ENCODE data around the gene AOC3. TPM values are rescaled to one million over a fixed set of nuclear protein-coding genes. Genes with fewer than 3 reads are reported as not detected.
"Not testable (repeated sequence)": the region's sequence is repeated elsewhere in the genome, so short reads cannot be mapped to it uniquely, and the experiment has no call there.

The AOC3 gene
- total and polyA plus RNA-seq, 7 donors: 3.5 to 227 (median 58.1) TPM

- peak overlapping the region; percentile 53 to 70 (median 60) for H3K4me3 ChIP-seq
- peaks cover 0 to 66% (median 56%) of the 10 kb centered on the region in 4 donors for H3K4me1 ChIP-seq
- DNase-seq: peak; percentile 53
Measured at GRCh38 chr17:42853968-42854790, 3.2 kb downstream of the AOC3 start.

GRCh38 chr17:42855048-42855596 is 4.1 kb downstream of the AOC3 start:
- no peaks in the 10 kb centered on the region for H3K9me3 ChIP-seq
- H3K4me3 ChIP-seq: peak overlapping the region in 3 of 4 donors; percentile 57 to 70 (median 64)
- TF ChIP-seq POLR2A (IDR thresholded peaks at IDR 0.05) (no peak), POLR2AphosphoS5 (IDR thresholded peaks at IDR 0.05) (no peak), EP300 (IDR thresholded peaks at IDR 0.05) (no peak), CTCF (IDR thresholded peaks at IDR 0.05) (no peak)
- DNase-seq: peak; percentile 52
- intact Hi-C loops (cut with DNase I): no loop called here
- H3K27ac ChIP-seq: peak overlapping the region; percentile 82 to 94 (median 90)
- H3K4me1 ChIP-seq: peaks cover 0 to 57% (median 46%) of the 10 kb centered on the region in 4 donors
- peaks cover 0 to 39% (median 6%) of the 10 kb centered on the region in 4 donors for H3K36me3 ChIP-seq
- no peaks in the 10 kb centered on the region for H3K27me3 ChIP-seq
- WGBS, 2 donors: 82 to 83% methylated on average over 8 of the region's 8 CpGs

More at GRCh38 chr17:42853968-42854790, 3.2 kb downstream of the AOC3 start:
- Histone ChIP-seq H3K27ac (peak overlapping the region; percentile 82 to 94 (median 90)), H3K36me3 (peaks cover 0 to 39% (median 6%) of the 10 kb centered on the region in 4 donors), H3K27me3 (no peaks in the 10 kb centered on the region), H3K9me3 (no peaks in the 10 kb centered on the region)
- TF ChIP-seq CTCF (IDR thresholded peaks at IDR 0.05) (no peak), POLR2A (IDR thresholded peaks at IDR 0.05) (no peak), EP300 (IDR thresholded peaks at IDR 0.05) (no peak), POLR2AphosphoS5 (IDR thresholded peaks at IDR 0.05) (no peak)
- intact Hi-C loops (cut with DNase I): no loop called here
- 83 to 86% methylated on average over 15 of the region's 15 CpGs for WGBS, 2 donors

DNA sequence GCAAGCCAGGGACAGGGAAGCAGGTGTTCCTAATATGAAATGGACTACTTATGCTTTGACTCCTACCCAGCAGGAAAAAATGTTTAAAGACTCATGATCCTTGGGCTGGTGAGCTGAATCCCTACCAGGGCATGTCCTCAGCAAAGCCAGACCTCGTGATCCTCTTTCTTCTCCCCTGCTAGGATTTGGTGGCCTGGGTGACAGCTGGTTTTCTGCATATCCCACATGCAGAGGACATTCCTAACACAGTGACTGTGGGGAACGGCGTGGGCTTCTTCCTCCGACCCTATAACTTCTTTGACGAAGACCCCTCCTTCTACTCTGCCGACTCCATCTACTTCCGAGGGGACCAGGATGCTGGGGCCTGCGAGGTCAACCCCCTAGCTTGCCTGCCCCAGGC is 5.1 kb downstream of the AOC3 start:
- intact Hi-C loops (cut with DNase I); H3K9me3 ChIP-seq; H3K27me3 ChIP-seq: not testable (repeated sequence)
- Histone ChIP-seq H3K4me1 (peaks cover 0 to 49% (median 40%) of the 10 kb centered on the region in 4 donors), H3K4me3 (peak overlapping the region in 2 of 4 donors; percentile 64 to 70), H3K36me3 (peaks cover 0 to 39% (median 6%) of the 10 kb centered on the region in 4 donors), H3K27ac (peak overlapping the region; percentile 82 to 94 (median 90))
- WGBS, 2 donors: 89 to 91% methylated on average over 8 of the region's 8 CpGs
- peak; percentile 13 for DNase-seq

- 91 to 92% methylated on average over 6 of the region's 8 CpGs for WGBS, 2 donors
- peak overlapping the region in 1 of 4 donors; percentile 13 for H3K4me3 ChIP-seq
- H3K27ac ChIP-seq: peak overlapping the region; percentile 13 to 94 (median 88)
- H3K9me3 ChIP-seq; intact Hi-C loops (cut with DNase I); DNase-seq; H3K27me3 ChIP-seq: not testable (repeated sequence)
- peaks cover 0 to 39% (median 6%) of the 10 kb centered on the region in 4 donors for H3K36me3 ChIP-seq
- peaks cover 0 to 49% (median 40%) of the 10 kb centered on the region in 4 donors for H3K4me1 ChIP-seq
Measured at GRCh38 chr17:42856516-42856915, 5.5 kb downstream of the AOC3 start.

- no peaks in the 10 kb centered on the region for H3K9me3 ChIP-seq
- DNase-seq: no peak
- H3K27ac ChIP-seq: peak overlapping the region; percentile 13 to 94 (median 88)
- WGBS, 2 donors: 89 to 93% methylated on average over 1 of the region's 1 CpG
- no peak overlapping the region for H3K4me3 ChIP-seq
- no peaks in the 10 kb centered on the region for H3K27me3 ChIP-seq
- TF ChIP-seq POLR2A (IDR thresholded peaks at IDR 0.05): no peak
- TF ChIP-seq EP300 (IDR thresholded peaks at IDR 0.05): no peak
- TF ChIP-seq POLR2AphosphoS5 (IDR thresholded peaks at IDR 0.05): no peak
- TF ChIP-seq CTCF (IDR thresholded peaks at IDR 0.05): no peak
- H3K36me3 ChIP-seq: peaks cover 0 to 39% (median 6%) of the 10 kb centered on the region in 4 donors
- intact Hi-C loops (cut with DNase I): no loop called here
- H3K4me1 ChIP-seq: peaks cover 0 to 48% (median 40%) of the 10 kb centered on the region in 4 donors
Measured at GRCh38 chr17:42857389-42857788, 6.4 kb downstream of the AOC3 start.
